Hindlimb muscle (tissue), 1 donor: Measurements from ENCODE around the gene LRRC4B. TPM values are rescaled to one million over a fixed set of nuclear protein-coding genes. Genes with fewer than 3 reads are reported as not detected.

Experiments
- DNase-seq: peaks from one replicate; pipeline ENCODE4 v3.0.0-alpha.2; 2013
- polyA plus RNA-seq: library from polyadenylated mRNA; unstranded; fragments of 120-200 nt; gene quantifications from one replicate; pipeline ENCODE4 v1.2.1, GENCODE V29; 2013; ENCODE audit not compliant: insufficient read length

The LRRC4B gene
- polyA plus RNA-seq, 1 donor: 9.7 TPM

DNA sequence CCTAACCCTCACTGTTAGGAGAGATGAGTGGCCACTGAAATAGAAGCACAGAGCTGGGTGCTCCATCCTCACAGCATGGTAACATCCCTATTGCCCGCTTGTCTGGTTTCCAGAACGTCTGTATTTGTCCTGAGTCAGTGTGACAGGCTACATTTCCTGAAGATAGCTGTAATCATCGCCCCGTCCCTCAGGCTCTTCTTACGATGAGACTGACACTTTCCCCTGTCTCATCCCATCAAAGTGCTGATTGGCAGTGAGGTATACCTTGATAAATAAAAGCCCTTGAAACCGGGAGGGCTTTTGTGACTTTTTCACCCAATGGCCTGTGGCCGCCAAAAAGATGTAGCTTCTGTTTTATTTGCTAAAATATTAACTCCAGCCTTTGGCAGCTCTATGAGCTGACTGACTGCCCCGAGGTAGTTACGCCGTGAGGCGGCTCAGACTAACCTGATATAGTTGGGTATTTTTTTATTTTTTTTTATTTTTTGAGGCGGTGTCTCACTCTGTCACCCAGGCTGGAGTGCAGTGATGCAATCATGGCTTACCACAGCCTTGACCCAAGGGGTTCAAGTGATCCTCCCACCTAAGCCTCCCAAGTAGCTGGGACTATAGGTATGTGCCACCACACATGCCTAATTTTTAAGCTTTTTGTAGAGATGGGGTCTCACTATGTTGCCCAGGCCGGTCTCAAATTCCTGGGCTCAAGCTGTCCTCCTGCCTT lies 5.7 kb upstream of the LRRC4B start:
- no peak for DNase-seq

DNA sequence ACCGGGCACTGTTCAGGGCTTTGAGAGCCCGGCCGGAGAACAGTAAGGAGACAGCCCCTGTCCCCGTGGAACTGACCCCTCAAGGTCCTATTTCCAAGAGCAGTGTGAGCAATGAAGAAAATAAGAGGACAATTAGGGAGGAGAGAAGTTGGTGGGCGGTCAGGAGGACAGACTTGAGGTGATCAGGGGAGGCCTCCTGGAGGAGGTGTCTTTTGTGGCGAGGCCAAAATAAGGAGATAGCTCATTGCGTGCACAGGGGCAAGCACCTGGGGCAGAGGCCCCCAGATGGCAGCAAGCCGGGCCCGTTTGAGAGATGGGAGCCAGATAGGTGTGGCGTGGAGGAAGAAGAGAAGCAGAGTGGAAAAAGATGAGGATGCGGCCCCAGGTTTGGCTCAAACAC lies 2.8 kb upstream of the LRRC4B start:
- no peak for DNase-seq

DNA sequence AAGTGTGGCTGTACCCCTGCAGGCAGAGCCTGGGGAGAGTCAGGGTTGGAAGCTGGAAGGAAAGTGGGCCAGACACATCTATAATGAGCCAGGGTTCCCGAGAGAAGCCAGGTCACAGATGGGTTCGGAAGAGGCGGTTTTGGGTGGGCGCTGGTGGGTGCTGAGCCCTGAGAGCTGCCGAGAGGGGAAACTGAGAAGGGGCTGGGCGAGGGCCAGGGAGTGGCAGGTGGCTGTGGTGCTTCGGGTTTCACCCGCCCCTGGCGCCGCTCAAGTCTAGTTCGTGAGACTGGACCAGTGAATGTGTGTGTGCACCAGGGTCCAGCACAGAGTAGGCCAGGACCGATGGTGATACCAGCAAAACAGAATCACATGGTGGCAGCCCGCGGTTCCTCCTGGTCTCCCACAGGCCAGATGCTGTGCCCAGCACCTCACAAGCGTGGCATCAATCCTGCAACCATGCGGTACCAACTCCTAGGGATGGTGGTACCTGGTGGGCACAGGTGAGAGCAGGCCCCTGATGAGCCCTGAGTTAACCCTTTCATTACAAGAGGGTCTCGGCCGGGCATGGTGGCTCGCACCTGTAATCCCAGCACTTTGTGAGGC lies 1.8 kb upstream of the LRRC4B start:
- no peak for DNase-seq

DNA sequence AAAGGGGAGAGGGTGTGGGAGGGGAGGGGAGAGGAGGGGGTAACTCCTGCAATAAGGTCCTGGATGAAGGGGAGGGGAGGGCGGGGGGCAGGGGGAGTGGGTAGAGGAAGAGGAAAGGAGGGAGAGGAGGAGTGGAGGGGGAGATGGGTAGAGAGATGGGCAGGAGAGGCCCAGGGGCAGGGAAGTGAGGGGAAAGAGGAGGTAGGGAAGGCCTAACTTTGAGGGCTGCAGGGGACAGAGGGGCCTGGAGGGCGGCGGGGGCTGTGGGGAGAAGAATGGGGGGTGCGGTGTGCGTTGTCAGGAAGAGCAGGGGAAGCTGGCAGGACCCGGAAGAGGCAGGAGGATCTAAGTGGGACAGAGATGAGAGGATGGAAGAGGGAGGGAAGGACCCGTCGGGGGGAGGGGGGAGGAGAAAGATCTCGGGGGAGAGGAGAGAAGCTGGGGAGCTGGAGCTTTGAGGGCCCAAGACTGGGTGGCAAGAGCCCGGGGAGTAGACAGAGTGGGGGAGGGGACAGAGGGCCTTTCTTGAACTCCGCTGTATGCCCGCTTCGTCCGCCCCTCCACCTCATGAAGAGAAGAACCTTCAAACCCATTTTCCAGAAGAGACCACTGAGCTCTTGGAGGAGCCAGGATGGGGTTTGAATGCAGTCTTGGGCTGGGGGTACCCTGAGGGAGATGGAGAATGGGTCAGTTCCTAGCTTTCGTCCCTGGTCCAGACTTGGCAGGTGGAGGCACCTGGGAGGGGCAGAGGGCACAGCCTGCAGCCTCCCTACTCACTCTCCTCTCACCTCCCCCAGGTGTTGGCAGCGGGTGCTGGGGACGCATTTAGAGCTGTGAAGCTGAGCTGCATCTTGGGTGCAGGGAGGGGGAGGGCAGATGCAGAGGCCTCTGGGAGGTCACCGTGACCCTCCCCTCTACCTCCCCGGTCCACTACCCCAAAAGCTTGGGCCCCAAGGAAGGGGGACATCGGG lies 778 bp upstream of the LRRC4B start:
- no peak for DNase-seq

DNA sequence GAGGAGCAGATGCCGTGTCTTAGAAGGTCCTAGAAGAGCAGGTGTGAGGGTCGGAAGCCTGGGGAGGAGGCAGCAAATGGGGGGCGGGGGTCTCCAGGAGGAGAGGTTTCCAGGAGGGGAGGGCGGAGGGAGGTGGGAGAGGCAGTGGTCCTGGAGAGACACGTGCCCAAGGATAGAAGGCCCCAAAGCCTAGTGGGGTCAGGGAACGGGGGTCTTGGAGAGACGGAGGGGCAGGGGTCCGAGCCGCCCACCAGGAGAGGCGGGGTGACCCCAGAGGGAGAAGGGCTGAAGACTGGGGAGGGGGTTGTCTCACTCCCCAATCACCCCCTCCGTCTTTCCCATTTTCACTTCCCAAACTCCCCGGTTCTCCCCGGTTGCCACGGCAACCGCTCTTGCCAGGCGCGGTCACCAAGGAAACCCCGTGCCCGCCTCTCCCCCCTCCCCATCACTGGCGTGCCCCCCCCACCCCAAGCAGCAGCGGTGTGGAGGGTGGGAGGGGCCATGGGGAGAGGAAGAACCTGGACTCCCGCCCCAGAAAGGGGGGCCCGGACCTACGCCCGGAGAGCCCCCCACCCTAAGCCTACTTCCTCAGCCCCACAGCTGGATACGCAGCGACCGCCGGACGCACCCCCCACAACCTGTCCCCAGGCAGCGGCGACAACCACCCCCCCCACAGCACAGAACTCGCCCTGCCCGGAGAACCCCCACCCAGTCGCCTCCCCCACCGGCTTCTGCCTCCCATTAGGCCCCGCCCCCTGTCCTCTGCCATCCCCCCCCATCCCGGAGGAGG lies 988 bp downstream of the LRRC4B start:
- DNase-seq: no peak

DNA sequence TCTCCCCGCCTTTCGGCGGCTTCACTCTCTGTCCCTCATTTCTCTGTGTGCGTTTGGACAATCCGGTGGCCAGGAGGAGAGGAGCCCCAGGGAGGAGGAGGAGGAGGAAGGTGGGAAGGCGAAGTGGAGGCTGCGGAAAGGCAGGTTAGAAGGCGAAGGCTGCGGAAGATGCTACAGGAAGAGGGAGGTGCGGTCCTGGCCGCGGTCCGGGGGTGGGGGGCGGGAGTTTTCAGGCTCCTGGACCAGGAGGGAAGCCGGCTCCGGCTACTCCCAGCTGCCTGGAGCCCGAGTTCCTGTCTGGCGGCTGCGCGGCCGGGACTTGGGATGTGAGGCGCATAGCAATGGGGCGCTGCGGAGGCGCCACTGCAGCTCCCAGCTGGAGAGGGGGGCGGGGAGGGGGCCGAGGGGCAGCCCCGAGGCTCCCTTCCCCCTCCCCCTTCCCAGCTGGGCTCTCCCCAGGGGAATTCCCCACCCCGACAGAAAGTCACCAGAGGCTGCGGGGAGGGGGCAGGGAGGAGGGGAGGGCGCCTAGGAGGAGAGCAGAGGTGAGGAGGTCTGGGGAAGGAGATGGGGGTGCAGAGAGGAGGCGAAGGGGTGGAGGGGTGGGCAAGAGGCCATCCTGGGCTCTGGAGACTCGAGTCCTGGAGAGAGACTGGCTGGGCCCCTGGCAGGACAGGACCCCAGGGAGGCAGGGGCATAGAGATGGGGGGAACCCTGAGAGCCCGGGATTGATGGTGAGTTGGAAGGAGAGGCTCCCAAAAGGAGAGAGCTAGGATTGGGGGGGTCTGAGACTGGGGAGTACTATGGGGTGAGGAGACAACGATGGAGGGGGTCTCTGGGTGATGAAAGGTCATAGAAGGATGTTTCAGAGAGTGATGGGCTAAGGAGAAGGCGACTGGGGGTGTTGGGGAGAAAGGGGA lies 2.0 kb downstream of the LRRC4B start:
- no peak for DNase-seq

DNA sequence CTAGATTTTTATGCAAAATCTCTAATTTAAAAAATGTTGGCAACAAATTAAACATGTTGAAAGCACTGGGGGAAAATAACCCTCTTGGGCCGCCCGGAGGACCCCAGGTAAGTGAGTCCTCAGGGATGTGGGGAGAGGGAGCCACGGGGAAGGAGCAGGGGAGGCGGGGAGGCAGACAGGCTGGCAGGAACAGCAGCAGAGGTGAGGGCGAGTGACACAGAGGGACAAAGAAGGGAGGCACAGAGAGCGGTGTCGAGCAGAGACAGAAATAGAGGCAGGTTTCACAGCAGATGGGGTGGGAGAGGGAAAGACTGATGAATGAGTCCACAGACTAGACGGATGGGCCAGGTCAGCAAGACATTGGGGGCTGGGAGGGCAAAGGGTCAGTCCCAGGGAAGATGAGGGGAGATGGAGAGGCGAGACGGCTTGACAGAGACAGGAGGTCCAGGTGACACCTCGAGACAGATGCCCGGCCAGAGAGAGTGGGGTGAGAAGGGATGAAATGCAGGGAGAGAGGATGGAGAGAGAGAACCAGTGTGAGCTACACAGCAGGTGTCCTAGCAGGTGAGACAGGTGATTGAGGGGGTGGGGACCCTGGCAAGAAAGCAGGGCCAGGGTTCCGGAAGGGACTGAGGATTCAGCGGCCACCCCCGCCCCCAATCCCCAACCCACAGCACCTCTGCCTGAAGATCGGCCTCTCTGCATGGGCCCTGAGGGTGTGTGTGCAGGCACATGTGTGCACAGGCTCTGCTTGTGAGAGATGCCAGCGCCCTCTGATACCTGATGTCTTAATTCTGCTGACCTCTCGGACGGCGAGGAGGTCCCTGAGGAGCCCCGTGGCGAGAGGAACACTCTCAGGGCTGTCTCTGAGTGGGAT lies 3.8 kb downstream of the LRRC4B start:
- no peak for DNase-seq

DNA sequence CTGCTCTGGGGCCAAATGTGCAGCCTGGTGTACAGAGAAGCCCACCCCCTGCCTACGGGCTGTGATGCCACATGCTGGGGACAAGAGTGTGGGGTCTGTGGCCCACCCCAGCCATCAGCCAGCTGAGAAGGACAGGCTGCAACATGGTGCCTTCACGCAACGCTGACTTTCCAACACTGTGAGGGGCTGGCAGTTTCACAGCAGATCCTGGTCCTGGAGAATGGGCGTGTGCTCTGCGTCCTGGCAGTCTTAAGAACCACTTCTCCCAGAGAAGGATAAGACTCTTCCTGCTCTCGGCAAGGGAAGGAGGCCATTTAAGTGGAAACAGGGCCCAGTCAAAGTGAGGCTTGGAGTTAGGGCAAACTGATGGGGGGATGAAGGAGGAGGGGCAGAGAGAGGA lies 4.6 kb downstream of the LRRC4B start:
- no peak for DNase-seq

DNA sequence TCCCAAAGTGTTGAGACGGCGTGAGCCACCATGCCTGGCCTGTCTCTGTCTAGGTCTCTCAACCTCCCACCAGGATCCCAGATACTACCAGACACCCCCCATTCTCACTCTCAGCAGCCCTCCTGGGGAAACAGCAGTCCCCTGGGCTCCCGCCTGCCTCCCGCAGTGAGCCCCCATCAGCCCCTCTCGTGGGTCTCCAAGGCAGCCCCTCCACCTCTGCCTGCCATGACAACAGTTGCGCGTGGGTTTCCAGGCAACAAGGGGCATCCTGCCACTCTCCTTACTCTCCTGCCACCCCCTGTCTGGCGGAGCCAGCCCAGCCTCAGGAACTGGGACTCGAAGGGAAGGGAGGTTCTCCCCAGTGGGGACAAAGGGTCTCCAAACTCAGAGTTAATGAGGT lies 5.2 kb downstream of the LRRC4B start:
- no peak for DNase-seq

DNA sequence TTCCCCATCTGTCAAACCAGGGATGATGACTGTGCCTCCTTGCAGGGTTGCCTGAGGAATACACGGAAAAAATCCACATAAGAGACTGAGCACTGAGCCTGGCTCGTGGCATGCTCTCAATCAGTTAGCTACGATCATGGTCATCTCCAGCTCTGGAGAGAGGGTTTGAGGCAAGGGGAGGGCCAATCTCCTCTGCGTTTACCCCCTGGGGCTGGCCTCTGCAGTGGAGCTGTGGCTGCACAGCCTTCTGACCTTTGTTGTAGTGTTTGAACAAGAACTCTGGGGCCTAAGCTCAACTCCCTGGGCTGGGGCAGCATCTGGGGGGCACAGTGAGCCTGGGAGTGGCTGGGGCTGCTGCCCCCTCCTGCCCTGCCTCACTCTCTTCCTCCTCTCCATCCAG lies 5.9 kb downstream of the LRRC4B start:
- no peak for DNase-seq

DNA sequence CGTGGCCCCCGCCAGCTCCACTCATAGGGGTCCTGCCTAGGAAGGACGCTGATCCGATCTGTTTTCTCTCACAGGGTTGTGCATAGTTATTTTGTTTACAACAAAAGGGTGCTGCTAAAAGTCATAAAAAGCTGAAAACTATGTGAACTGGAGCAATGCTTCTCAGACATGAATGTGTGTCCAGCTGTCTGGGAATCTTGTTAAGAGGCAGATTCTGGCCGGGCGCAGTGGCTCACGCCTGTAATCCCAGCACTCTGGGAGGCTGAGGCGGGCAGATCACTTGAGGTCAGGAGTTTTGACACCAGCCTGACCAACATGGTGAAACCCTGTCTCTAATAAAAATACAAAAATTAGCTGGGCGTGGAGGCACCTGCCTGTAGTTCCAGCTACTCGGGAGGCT lies 8.6 kb downstream of the LRRC4B start:
- no peak for DNase-seq

DNA sequence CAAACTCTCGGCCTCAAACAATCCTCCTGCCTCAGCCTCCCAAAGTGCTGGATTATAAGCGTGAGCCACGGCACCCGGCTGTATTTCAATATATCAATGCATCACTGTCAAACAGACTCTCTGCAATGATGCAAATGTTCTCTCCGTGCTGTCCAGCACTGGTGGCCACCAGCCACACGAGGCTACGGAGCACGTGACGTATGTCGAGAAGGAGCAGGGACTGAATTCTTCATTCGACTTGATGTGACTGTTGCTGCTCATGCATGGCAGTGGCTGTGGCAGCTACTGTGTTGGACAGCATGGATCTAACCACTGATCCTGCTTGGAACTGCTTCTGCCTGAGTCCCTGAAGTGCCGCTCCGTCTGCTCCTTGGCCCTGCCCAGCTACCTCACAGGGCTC lies 9.8 kb downstream of the LRRC4B start:
- DNase-seq: no peak

DNA sequence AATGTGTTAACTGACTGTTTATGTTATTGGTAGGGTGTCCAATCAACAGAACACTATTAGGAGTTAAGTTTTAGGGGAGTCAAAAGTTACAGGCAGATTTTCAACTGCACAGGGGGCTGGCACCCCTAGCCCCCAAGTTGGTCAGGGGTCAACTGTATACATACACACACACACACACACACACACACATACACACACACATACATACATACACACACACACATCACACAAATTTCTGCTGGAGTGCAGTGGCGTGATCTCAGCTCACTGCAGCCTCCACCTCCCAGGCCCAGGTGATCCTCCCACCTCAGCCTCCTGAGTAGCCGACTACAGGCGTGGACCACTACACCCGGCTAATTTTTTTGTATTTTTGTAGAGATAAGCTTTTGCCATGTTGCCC lies 10.2 kb downstream of the LRRC4B start:
- DNase-seq: no peak

DNA sequence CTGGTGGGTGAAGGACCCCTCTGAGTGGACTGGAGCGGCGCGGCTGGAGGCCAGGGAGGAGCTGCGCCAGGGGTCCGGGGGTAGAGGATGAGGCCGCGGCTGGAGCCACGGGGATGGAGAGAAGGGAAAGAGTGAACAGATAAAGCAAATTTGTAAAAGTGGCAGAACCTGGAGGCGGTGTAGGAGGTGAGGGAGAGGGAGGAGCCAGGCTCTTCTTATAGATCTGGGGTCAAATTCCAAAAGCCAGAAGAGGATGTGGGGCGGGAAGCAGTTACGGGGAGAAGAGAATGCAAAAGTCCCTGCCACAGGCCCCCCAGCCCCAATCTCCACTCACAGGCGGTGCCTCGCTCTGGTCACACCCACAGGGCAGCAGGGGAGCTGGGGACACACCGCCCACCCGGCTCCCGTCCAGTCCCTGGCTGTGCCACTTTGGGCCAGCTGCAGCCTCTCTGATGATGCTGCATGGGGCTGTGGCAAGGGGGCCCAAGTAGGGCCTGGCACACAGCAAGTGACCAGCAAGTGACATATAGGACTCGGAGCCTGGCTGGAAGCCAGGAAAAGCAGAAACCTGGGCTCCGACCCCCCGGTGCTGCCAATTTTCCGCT lies 11.1 kb downstream of the LRRC4B start:
- no peak for DNase-seq

DNA sequence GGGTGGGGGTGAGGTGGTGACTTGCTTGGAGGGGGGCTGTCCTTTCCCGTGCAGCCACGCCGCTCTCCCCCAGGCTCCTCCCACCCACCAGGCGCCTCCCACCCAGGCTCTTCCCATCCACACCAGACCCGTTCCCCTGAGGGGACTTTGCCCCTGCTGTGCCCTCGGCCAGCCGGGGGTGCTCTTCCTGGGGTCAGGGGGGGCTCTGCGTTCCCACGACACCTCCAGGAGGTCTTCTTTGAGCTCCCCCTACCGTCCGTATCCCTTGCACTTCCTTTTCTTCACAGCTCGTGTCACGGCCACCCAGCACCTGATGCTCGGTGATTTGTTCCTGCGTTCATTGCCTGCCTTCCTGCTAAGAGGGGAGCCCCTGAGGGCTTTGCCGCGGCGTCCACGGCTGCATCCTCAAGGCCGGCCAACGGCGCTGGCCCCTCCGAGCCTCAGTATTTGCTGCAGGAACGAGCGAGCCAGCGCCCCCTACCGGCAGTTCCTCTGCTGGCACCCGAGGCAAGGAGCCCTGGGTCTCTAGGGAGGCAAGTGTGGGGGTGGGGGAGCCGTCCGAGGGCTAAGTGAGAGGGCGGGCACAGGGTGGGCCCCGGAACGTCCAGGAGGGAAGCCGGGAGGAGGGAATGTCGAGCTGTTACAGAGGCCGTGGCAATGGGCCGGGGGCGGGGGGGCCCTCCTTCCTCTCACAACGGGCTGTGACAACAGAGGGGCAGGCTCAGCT lies 11.8 kb downstream of the LRRC4B start:
- peak; percentile 82 for DNase-seq

DNA sequence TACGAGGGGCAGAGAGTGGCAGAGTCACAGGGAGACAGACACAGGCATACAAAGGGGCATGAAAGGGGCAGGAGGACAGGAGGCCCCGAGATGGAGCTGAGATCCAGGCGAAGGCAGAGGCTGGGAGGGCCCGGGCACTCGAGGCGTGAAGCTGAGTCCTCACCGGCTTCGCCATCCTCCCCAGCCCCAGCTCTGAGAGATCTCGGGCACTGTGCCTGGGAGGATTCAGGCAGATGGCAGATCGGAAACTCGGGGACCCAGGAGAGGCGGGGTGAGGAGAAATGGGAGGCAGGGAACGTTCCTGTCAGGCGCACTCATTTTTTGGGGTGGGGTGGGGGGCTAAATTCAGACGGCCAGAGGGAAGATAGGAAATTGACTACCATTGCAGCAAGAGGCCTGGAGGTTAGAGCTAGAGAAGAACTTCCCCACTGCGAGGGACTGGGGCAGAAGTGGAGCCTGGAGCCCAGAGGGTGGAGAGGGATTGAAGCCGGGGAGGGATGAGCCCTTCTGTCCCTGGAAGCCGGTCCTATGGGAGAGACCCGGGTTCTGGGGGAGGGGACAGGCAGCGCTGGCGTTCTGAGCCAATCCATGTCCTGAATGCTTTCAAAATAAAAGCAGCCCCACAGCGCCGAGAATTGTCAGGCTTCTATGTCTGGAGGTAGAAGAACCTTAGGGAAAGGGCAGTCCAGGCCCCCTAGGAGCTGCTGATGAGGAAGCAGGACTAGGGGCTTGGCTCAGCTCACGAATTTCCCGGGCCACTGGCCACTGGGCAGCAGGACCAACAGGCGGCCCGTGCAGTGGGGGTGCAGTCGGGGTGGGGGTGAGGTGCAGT lies 12.6 kb downstream of the LRRC4B start:
- no peak for DNase-seq

DNA sequence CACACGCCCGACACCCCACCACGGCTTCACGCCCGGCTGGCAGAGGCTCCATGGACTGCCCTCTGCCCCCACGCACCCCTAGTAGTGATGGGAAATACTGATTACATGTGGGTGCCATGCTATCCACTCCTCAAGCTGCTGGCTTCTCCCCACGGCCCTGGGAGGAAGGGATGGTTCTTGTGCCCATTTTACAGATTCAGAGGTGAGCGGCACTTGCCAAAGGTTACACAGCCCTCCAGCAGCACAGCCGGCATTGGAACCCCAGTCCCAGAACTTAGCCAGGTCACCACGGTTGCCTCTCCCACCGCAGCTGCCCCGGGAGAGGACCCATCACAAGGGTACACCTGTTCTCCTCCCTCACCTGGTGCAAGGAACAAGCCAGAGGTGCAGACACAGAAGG lies 13.2 kb downstream of the LRRC4B start:
- DNase-seq: no peak

DNA sequence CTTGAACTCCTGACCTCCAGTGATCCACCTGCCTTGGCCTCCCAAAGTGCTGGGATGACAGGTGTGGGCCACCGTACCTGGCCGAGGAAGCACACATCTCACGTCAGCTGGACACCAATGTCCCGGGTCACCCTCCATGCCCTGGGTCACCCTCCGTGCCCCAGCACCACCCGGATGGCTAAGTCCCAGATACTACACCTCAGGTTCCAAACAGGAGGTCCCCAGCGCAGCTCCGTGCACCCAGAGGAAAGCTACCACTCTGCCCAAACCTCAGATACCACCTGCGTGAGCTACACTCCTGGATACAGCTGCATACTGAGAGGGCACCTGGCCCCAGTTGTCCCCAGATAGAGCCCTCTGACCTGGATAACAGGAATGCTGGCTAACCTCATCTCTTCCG lies 14.0 kb downstream of the LRRC4B start:
- no peak for DNase-seq
